Progenitor cell of endocrine pancreas (in vitro differentiated cells): ENCODE measurements around the gene THAP3. TPM values are rescaled to one million over a fixed set of nuclear protein-coding genes. Genes with fewer than 3 reads are reported as not detected.

Experiments used
- DNase-seq: peaks from one replicate; pipeline ENCODE4 v3.0.0; 2021; ENCODE audit warnings: low spot score; ENCODE audit not compliant: unreplicated experiment
- H3K27ac Mint-ChIP-seq: 2 replicates; pipeline ENCODE4 v1.8.0; 2021; ENCODE audit warnings: mild to moderate bottlenecking, moderate library complexity, mixed read lengths
- H3K27me3 Mint-ChIP-seq: 2 replicates; pipeline ENCODE4 v1.8.0; 2021; ENCODE audit warnings: mixed read lengths
- H3K36me3 Mint-ChIP-seq: 2 replicates; pipeline ENCODE4 v1.8.0; 2022; ENCODE audit warnings: mixed read lengths; ENCODE audit not compliant: insufficient read depth
- H3K4me1 Mint-ChIP-seq: 2 replicates; pipeline ENCODE4 v1.8.0; 2021; ENCODE audit warnings: low read depth, mixed read lengths
- H3K4me3 Mint-ChIP-seq: 2 replicates; pipeline ENCODE4 v1.8.0; 2021; ENCODE audit warnings: low read depth, mild to moderate bottlenecking, moderate library complexity, mixed read lengths
- H3K9me3 Mint-ChIP-seq: 2 replicates; pipeline ENCODE4 v1.8.0; 2021; ENCODE audit warnings: low read depth, mixed read lengths
- long read RNA-seq: library from polyadenylated mRNA; unstranded; transcript quantifications from one replicate; pipeline ENCODE4 v2.0.0, GENCODE V29; 2020
- total RNA-seq: library from RNA; stranded (reverse); gene quantifications from 2 replicates; pipeline ENCODE4 v1.2.1, GENCODE V29; 2021
- TF ChIP-seq, protein P1 (sequence below): fragments of 200-600 bp; sonication (generic); IDR thresholded peaks from one replicate; pipeline ENCODE4 v1.5.0; 2021; ENCODE audit warnings: antibody characterized with exemption, mild to moderate bottlenecking; ENCODE audit not compliant: unreplicated experiment

THAP3 gene, protein sequence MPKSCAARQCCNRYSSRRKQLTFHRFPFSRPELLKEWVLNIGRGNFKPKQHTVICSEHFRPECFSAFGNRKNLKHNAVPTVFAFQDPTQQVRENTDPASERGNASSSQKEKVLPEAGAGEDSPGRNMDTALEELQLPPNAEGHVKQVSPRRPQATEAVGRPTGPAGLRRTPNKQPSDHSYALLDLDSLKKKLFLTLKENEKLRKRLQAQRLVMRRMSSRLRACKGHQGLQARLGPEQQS
- total RNA-seq, result 22.9 TPM in 2 replicates
- long read RNA-seq, partial matches to known transcripts, result 17 of 32 reads
- long read RNA-seq, other reads (novel, unspliced or antisense), result 7 of 32 reads

DNA sequence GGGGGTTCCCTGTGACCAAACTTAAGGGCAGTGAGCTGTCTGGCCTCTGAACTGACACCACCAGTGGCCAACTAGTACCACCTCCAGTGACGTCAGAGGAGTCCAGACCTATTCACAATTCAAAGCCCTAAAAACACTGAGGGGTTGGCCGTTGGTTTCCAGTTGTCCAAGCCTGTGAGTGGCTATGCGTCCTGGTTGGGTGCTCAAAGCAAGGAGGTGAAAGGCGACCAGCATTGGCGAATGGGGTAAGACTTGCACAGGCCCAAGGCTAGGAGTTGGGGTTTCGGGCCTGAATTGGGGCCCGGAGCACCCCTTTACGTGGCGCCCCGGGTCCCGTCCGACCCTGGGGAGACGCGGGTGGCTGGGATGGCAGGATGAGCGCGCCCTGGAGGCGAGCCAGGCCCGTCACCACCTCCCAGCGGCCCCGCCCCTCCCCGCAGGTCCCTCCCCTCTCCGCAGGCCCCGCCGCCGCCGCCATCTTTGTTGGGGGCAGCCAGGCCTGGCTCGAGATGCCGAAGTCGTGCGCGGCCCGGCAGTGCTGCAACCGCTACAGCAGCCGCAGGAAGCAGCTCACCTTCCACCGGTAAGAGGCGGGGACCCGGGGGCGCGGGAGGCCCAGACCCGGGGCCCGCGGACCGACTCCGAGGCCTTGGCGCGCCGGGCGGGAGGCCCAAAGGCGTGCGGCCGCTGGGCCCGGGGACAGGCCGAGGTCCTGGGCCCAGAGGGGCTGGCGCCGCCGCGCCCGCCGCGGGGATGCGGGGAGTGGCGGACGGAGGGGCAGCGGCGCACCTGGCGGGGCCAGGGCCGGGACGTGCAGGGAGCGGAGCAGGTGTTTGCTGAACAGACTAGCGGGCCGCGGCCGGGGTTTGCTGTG, at the start of gene THAP3:
TSS of gene THAP3 (plus strand) at position 159 of the 874 bp plus-strand sequence. CDS start at position 510, 351 bp downstream.
- H3K27me3 Mint-ChIP-seq, result no peaks in the 10 kb centered on the region
- DNase-seq, result peak; percentile 77
- peaks cover 26% of the 10 kb centered on the region for H3K36me3 Mint-ChIP-seq

DNA sequence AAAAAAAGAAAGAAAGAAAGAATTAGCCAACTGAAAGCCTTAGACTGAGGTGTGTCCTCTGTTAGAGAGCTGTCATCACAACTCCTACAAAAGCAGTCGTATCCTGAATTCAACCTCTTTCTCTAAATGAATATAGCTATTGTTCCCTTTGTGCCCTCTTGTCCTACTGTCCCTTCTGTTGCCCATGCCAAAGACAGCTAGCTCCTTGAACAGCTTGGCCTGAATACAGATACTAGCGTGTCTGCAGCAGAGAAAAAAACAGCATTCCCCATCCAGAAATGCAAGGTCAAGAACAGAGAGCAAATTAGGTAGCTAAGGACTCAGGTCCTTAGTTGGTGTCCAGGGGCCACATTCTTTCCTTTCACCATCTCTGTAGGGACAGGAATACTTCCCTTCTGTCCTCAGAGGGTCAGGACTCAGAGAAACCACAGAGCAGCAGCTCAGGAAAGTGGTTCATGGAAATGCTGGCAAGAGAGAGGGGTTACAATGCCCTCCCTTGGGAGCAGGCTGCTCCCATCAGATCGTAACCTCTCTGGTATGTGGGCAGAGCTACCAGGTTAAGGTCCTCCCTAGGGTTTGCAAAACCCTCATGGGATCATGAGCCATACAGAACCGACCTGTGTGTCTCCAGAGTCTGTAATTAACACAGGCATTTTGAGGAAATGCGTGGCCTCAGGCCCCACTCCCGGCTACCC, 46.7 kb upstream of the THAP3 start:
- Mint-ChIP-seq H3K4me1 (peaks cover 23% of the 10 kb centered on the region), H3K27me3 (no peaks in the 10 kb centered on the region), H3K4me3 (no peak overlapping the region), H3K27ac (no peak overlapping the region), H3K36me3 (no peaks in the 10 kb centered on the region), H3K9me3 (no peaks in the 10 kb centered on the region)
- TF ChIP-seq, protein P1, sequence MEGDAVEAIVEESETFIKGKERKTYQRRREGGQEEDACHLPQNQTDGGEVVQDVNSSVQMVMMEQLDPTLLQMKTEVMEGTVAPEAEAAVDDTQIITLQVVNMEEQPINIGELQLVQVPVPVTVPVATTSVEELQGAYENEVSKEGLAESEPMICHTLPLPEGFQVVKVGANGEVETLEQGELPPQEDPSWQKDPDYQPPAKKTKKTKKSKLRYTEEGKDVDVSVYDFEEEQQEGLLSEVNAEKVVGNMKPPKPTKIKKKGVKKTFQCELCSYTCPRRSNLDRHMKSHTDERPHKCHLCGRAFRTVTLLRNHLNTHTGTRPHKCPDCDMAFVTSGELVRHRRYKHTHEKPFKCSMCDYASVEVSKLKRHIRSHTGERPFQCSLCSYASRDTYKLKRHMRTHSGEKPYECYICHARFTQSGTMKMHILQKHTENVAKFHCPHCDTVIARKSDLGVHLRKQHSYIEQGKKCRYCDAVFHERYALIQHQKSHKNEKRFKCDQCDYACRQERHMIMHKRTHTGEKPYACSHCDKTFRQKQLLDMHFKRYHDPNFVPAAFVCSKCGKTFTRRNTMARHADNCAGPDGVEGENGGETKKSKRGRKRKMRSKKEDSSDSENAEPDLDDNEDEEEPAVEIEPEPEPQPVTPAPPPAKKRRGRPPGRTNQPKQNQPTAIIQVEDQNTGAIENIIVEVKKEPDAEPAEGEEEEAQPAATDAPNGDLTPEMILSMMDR, result no peak
- DNase-seq, result no peak

More for the DNA sequence above, at the start of gene THAP3:
- TF ChIP-seq, protein P1, result peak; percentile 52
- peak within 1 kb of the TSS; percentile 87 for H3K4me3 Mint-ChIP-seq
- H3K27ac Mint-ChIP-seq, result peak within 1 kb of the TSS; percentile 96
- H3K4me1 Mint-ChIP-seq, result peaks cover 12% of the 10 kb centered on the region
- no peaks in the 10 kb centered on the region for H3K9me3 Mint-ChIP-seq

DNA sequence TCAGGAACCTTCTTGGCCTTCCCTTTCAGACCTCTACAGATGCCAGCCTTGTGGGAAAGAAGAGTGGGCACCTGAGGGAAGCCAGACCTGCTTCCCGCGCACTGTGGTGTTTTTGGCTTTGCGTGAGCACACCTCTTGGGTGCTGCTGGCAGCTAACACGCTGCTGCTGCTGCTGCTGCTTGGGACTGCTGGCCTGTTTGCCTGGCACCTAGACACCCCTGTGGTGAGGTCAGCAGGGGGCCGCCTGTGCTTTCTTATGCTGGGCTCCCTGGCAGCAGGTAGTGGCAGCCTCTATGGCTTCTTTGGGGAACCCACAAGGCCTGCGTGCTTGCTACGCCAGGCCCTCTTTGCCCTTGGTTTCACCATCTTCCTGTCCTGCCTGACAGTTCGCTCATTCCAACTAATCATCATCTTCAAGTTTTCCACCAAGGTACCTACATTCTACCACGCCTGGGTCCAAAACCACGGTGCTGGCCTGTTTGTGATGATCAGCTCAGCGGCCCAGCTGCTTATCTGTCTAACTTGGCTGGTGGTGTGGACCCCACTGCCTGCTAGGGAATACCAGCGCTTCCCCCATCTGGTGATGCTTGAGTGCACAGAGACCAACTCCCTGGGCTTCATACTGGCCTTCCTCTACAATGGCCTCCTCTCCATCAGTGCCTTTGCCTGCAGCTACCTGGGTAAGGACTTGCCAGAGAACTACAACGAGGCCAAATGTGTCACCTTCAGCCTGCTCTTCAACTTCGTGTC, 45.9 kb upstream of the THAP3 start:
- H3K27me3 Mint-ChIP-seq, result no peaks in the 10 kb centered on the region
- H3K27ac Mint-ChIP-seq, result peak overlapping the region; percentile 97
- peaks cover 23% of the 10 kb centered on the region for H3K4me1 Mint-ChIP-seq
- no peak for DNase-seq
- H3K4me3 Mint-ChIP-seq, result peak overlapping the region; percentile 93
- TF ChIP-seq, protein P1, result no peak
- no peaks in the 10 kb centered on the region for H3K9me3 Mint-ChIP-seq
- H3K36me3 Mint-ChIP-seq, result no peaks in the 10 kb centered on the region

DNA sequence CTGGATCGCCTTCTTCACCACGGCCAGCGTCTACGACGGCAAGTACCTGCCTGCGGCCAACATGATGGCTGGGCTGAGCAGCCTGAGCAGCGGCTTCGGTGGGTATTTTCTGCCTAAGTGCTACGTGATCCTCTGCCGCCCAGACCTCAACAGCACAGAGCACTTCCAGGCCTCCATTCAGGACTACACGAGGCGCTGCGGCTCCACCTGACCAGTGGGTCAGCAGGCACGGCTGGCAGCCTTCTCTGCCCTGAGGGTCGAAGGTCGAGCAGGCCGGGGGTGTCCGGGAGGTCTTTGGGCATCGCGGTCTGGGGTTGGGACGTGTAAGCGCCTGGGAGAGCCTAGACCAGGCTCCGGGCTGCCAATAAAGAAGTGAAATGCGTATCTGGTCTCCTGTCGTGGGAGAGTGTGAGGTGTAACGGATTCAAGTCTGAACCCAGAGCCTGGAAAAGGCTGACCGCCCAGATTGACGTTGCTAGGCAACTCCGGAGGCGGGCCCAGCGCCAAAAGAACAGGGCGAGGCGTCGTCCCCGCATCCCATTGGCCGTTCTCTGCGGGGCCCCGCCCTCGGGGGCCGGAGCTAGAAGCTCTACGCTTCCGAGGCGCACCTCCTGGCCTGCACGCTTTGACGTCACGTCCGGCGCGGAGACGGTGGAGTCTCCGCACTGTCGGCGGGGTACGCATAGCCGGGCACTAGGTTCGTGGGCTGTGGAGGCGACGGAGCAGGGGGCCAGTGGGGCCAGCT, 45.1 kb upstream of the THAP3 start, which contains the start of gene ZBTB48:
TSS of gene ZBTB48 (plus strand) at position 621 of the 745 bp plus-strand sequence. CDS start 616 bp downstream, outside the sequence.
- TF ChIP-seq, protein P1, result no peak
- Mint-ChIP-seq H3K27ac (peak within 1 kb of the TSS; percentile 97), H3K9me3 (no peaks in the 10 kb centered on the region), H3K36me3 (peaks cover under 1% of the 10 kb centered on the region), H3K4me3 (peak within 1 kb of the TSS; percentile 93), H3K27me3 (no peaks in the 10 kb centered on the region), H3K4me1 (peaks cover 24% of the 10 kb centered on the region)
- DNase-seq, result peak; percentile 95
